Endothelial cell of umbilical vein (primary cell): ENCODE data around the gene NMNAT3. TPM values are rescaled to one million over a fixed set of nuclear protein-coding genes. Genes with fewer than 3 reads are reported as not detected.

Source experiments
- BruUV-seq: library from RNA; stranded (reverse); fragments of 400-500 nt; replicated peaks from 2 replicates; lab custom pipeline; 2021; lab: Mats Ljungman, UMichigan
- CTCF ChIA-PET: fragments of 300-600, 350-600 bp; sonication (Branson Sonifier 250); formaldehyde crosslinking; loops from one replicate; lab custom pipeline; 2021; ENCODE audit warnings: antibody characterized with exemption, inconsistent platforms; lab: Charles Lee
- POLR2A ChIA-PET: fragments of 300-600, 350-600 bp; sonication (Branson Sonifier 250); formaldehyde crosslinking; loops from one replicate; lab custom pipeline; 2021; ENCODE audit warnings: antibody characterized with exemption, inconsistent platforms; lab: Charles Lee
- DNase-seq: peaks from one replicate; pipeline ENCODE4 v3.0.0-alpha.2; 2011; ENCODE audit warnings: low read depth, low spot score
- FAIRE-seq: peaks from 2 replicates; lab custom pipeline; 2011; peaks lifted over from hg19 to GRCh38; lab: Jason Lieb, UNC
- H2AFZ ChIP-seq: 2 replicates; pipeline ENCODE4 v1.6.0; 2012; ENCODE audit warnings: low read depth, low read length, control low read depth, inconsistent platforms
- H3K27ac ChIP-seq: 2 replicates; pipeline ENCODE4 v1.5.1; 2011; ENCODE audit warnings: low read depth, mild to moderate bottlenecking, control low read depth, low read length, moderate library complexity; ENCODE audit not compliant: insufficient read depth
- H3K27me3 ChIP-seq, 2 experiments: 2 replicates each; pipeline versions ENCODE4 v1.6.0 to v1.6.1; 2011; ENCODE audit warnings: low read length in 2 of 2, mixed read lengths in 1 of 2; ENCODE audit not compliant: control insufficient read depth in 2 of 2, insufficient read depth in 2 of 2
- H3K36me3 ChIP-seq, 2 experiments: 2 replicates in 1 of 2; 3 replicates in 1 of 2; pipeline ENCODE4 v1.5.1; 2011; ENCODE audit warnings: low read length in 2 of 2, mild to moderate bottlenecking in 1 of 2, moderate library complexity in 1 of 2; ENCODE audit not compliant: control insufficient read depth in 2 of 2, insufficient read depth in 2 of 2; ENCODE audit errors: extremely low read depth in 1 of 2
- H3K4me1 ChIP-seq: 3 replicates; pipeline ENCODE4 v1.5.1; 2011; ENCODE audit warnings: mild to moderate bottlenecking, low read length; ENCODE audit not compliant: control insufficient read depth, insufficient read depth; ENCODE audit errors: extremely low read depth
- H3K4me2 ChIP-seq: 2 replicates; pipeline ENCODE4 v1.6.1; 2011; ENCODE audit warnings: low read length, control low read depth, mixed read lengths; ENCODE audit not compliant: insufficient read depth
- H3K4me3 ChIP-seq, 3 experiments: fragments of 200-600 bp in 1 of 3; sonication (generic), shearing (Covaris generic) in 1 of 3; replicated peaks in 1 of 3; 2 replicates each; pipeline ENCODE4 v1.5.1; 2011 to 2016; ENCODE audit warnings: control low read depth in 3 of 3, low read length in 3 of 3, mild to moderate bottlenecking in 2 of 3, inconsistent platforms in 1 of 3, low read depth in 1 of 3, moderate library complexity in 1 of 3; ENCODE audit not compliant: insufficient read depth in 1 of 3
- H3K79me2 ChIP-seq: 2 replicates; pipeline ENCODE4 v1.6.0; 2012; ENCODE audit warnings: low read length, inconsistent platforms; ENCODE audit not compliant: control insufficient read depth, insufficient read depth
- H3K9ac ChIP-seq: replicated peaks from 2 replicates; pipeline ENCODE3; 2011; ENCODE audit warnings: low read length, control low read depth; ENCODE audit not compliant: insufficient read depth; ENCODE audit errors: extremely low read depth
- H3K9me1 ChIP-seq: replicated peaks from 3 replicates; pipeline ENCODE4 v1.6.0; 2011; ENCODE audit warnings: mild to moderate bottlenecking, low read length; ENCODE audit not compliant: control insufficient read depth, insufficient read depth; ENCODE audit errors: extremely low read depth
- H3K9me3 ChIP-seq: replicated peaks from 2 replicates; pipeline ENCODE4 v1.5.1; 2012; ENCODE audit warnings: low read length, inconsistent platforms; ENCODE audit not compliant: control insufficient read depth, insufficient read depth
- H4K20me1 ChIP-seq: replicated peaks from 2 replicates; pipeline ENCODE3; 2011; ENCODE audit warnings: mild to moderate bottlenecking, low read length; ENCODE audit not compliant: control insufficient read depth, insufficient read depth; ENCODE audit errors: extremely low read depth
- EZH2 ChIP-seq: IDR thresholded peaks from 2 replicates; pipeline ENCODE4 v1.6.1; 2012; ENCODE audit warnings: borderline replicate concordance, low read depth, mild to moderate bottlenecking, moderate library complexity, low read length, inconsistent platforms; ENCODE audit not compliant: severe bottlenecking
- FOS ChIP-seq: IDR thresholded peaks from 2 replicates; pipeline ENCODE4 v1.6.1; 2011; ENCODE audit warnings: mild to moderate bottlenecking, low read length, moderate library complexity, borderline replicate concordance; ENCODE audit not compliant: insufficient read depth
- GATA2 ChIP-seq: IDR thresholded peaks from 2 replicates; pipeline ENCODE4 v1.7.0; 2011; ENCODE audit warnings: low read depth, mild to moderate bottlenecking, moderate library complexity, mixed read lengths, low read length; ENCODE audit not compliant: insufficient read length, insufficient read depth
- JUN ChIP-seq: IDR thresholded peaks from 2 replicates; pipeline ENCODE4 v1.6.1; 2011; ENCODE audit warnings: borderline replicate concordance, low read depth; ENCODE audit not compliant: insufficient read length, insufficient read depth
- MYC ChIP-seq: IDR thresholded peaks from one replicate; pipeline ENCODE4 v1.6.1; 2011; ENCODE audit warnings: mild to moderate bottlenecking, low read depth, low read length
- POLR2A ChIP-seq: IDR thresholded peaks from 2 replicates; pipeline ENCODE4 v1.6.1; 2012; ENCODE audit warnings: low read depth, mild to moderate bottlenecking, control low read depth, low read length
- POLR2AphosphoS5 ChIP-seq: IDR thresholded peaks from 2 replicates; pipeline ENCODE4 v1.6.1; 2012; ENCODE audit warnings: low read depth, mild to moderate bottlenecking, control low read depth, low read length, moderate library complexity; ENCODE audit not compliant: insufficient read depth
- dilution Hi-C: fragments of 300-500 bp; cut with MboI; formaldehyde crosslinking; loops from one replicate; pipeline ENCODE4 v1.15.0; 2019; ENCODE audit warnings: low sequenced_read_pairs; ENCODE audit not compliant: extremely low pct_ligation_motif_present
- intact Hi-C: fragments of 100-400 bp; cut with micrococcal nuclease; formaldehyde crosslinking; loops from one replicate; pipeline ENCODE4 v1.10.0; 2022
- polyA plus RNA-seq, 4 experiments: library from polyadenylated mRNA; depleted of rRNA in 3 of 4; stranded (reverse) in 3 of 4; unstranded in 1 of 4; fragments of >200 nt; gene quantifications; 2 replicates each; pipeline versions ENCODE4 v1.2.1 to v1.2.3, GENCODE V29; 2011 to 2012; ENCODE audit warnings: missing spikeins in 1 of 4
- total RNA-seq: library from RNA; stranded (reverse); gene quantifications from 2 replicates; pipeline ENCODE4 v1.2.3, GENCODE V29; 2021

NMNAT3 gene
- total and polyA plus RNA-seq, 2 donors (not counting 3 experiments of a cell fraction or from before 2014, with no cell fraction given): 0.59 to 0.60 TPM

- H4K20me1 ChIP-seq: no peaks in the 10 kb centered on the region
- no peak overlapping the region for H3K4me3 ChIP-seq
- DNase-seq (no peak), FAIRE-seq (no peak)
- no peak overlapping the region for H3K27ac ChIP-seq
- no peak for TF ChIP-seq JUN
- CTCF ChIA-PET: no interaction called here
- no peaks in the 10 kb centered on the region for H3K36me3 ChIP-seq
- dilution Hi-C loops (no loop called here), intact Hi-C loops (no loop called here)
- no TSS peak for BruUV-seq
- no peak overlapping the region for H3K4me2 ChIP-seq
- no peaks in the 10 kb centered on the region for H3K9me1 ChIP-seq
- no peaks in the 10 kb centered on the region for H3K27me3 ChIP-seq
- H3K9me3 ChIP-seq: no peaks in the 10 kb centered on the region
- no peaks in the 10 kb centered on the region for H3K79me2 ChIP-seq
- POLR2A ChIA-PET: no interaction called here
- no peak overlapping the region for H2AFZ ChIP-seq
- no peak overlapping the region for H3K9ac ChIP-seq
- H3K4me1 ChIP-seq: no peaks in the 10 kb centered on the region
These were observed 43.6 kb downstream of the NMNAT3 start for GRCh38 chr3:139634111-139634635.

- no peaks in the 10 kb centered on the region for H3K27me3 ChIP-seq
- FAIRE-seq (no peak), DNase-seq (no peak)
- no peaks in the 10 kb centered on the region for H3K79me2 ChIP-seq
- H3K36me3 ChIP-seq: no peaks in the 10 kb centered on the region
- BruUV-seq: no TSS peak
- no peak overlapping the region for H3K4me2 ChIP-seq
- H3K9ac ChIP-seq: no peak overlapping the region
- no peaks in the 10 kb centered on the region for H4K20me1 ChIP-seq
- H3K9me3 ChIP-seq: no peaks in the 10 kb centered on the region
- ChIA-PET POLR2A (no interaction called here), CTCF (no interaction called here)
- intact Hi-C loops: no loop called here
- H3K9me1 ChIP-seq: no peaks in the 10 kb centered on the region
- dilution Hi-C loops: no loop called here
- no peak for TF ChIP-seq MYC
- TF ChIP-seq POLR2AphosphoS5: no peak
- no peak for TF ChIP-seq FOS
- TF ChIP-seq GATA2: no peak
- TF ChIP-seq EZH2: no peak
- TF ChIP-seq POLR2A: no peak
- H3K4me1 ChIP-seq: no peaks in the 10 kb centered on the region
- no peak overlapping the region for H3K4me3 ChIP-seq
- no peak overlapping the region for H2AFZ ChIP-seq
- H3K27ac ChIP-seq: no peak overlapping the region
These were observed 44.3 kb downstream of the NMNAT3 start for GRCh38 chr3:139633511-139633910.
